DMS53 treated with DMSO at 0.1 percent for 48 hours (cell line): ENCODE results near the gene LHB.
"Not testable (repeated sequence)": the region's sequence is repeated elsewhere in the genome, so short reads cannot be mapped to it uniquely, and the experiment has no call there.

Experiments used
- DNase-seq: peaks from one replicate; lab custom pipeline; 2025; ENCODE audit not compliant: unreplicated experiment; lab: John Stamatoyannopoulos, UW

LHB gene

DNA sequence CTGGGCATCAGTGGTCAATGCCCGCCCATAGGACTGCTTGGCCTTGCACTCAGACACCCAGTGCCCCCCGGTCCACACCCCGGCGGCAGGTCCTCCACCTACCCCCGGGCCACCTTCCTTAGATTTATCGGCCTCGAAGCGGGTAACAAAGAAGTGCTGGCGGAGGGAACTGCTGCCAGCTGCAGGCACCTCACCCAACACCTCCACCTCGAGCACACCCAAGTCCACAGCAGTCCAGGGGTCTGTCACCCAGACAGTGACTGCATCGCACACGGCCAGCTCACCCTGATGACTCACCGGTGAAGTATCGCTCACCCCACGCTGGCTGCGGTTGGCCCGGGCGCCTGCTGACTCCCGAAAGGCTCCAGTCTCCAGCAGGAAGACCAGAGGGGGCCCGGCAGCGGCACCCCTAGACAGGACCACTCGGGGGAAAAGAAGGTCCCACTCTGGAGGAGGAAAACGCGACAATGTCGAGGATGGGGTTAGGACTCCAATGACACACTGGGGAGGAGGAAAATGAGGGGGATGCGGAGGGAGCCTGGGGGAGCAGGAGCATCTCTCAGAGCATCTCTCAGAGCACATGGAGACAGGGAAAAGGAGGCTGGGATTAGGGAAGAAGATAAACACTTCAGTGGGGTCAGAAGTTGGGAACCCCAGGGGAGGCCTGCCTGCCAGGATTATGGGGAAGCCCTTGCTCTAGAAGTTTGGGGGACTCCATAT lies 21.8 kb upstream of the LHB start:
- not testable (repeated sequence) for DNase-seq

DNA sequence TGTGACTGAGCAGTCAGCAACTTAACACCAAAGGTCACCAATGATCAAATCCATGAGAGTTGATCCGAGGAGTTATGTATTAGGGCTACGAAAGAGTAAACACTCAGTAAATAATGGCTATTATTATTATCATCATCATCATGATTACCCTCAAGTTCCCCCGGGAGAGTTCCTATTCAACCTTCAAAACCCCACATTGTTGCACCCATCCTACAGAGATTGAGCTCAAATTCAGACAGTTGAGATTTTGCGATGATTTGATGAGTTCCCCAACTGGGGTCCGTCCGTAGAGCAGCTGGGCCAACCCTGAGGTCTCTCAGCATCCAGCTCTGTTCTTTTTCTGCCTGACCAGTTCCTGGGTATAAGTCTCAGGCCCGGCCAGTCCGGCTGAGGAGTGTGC lies 21.2 kb upstream of the LHB start:
- not testable (repeated sequence) for DNase-seq

DNA sequence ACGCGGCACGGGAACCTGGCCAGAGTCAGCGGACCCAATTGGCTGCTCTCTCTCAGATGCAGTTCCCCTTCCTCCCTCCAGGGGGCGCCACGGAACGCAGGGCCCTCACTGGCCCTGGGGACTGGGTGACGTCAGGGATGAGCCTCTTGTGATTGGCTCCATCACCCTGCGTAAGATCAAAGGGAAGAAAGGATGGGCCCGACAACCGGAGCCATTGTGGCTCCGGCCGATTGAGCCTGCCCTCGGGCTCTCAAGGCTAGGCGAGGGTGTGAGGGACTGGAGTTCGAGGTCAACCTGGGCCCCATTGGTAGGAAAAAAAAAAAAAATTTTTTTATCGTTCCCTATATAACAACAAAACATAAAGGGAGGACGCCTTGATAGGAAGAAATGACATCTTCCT lies 19.9 kb upstream of the LHB start, which contains the start of gene CGB1:
CGB1 (minus strand) TSS at position 81 of the 400 bp plus-strand sequence. CDS start 184 bp downstream, outside the sequence.
- peak; percentile 44 for DNase-seq

DNA sequence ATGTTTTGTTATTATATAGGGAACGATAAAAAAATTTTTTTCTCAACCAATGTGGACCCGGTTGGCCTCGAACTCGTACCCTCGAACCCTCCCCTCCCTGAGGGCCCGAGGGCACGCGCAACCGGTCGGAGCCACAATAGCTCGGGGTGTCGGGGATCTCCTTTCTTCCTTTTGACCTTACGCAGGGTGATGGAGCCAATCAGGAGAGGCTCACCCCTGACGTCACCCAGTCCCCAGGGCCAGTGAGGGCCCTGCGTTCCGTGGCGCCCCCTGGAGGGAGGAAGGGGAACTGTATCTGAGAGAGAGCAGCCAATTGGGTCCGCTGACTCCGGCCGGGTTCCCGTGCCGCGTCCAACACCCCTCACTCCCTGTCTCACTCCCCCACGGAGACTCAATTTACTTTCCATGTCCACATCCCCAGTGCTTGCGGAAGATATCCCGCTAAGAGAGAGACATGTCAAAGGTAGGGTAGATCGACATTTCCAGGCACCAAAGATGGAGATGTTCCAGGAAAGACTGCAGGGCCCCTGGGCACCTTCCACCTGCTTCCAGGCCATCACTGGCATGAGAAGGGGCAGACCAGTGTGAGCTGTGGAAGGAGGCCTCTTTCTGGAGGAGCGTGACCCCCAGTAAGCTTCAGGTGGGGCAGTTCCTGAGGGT lies 14.9 kb upstream of the LHB start, which contains the start of gene CGB2:
CGB2 (plus strand) TSS at position 249 of the 660 bp plus-strand sequence; CDS start at position 455, 206 bp downstream.
- peak; percentile 69 for DNase-seq

DNA sequence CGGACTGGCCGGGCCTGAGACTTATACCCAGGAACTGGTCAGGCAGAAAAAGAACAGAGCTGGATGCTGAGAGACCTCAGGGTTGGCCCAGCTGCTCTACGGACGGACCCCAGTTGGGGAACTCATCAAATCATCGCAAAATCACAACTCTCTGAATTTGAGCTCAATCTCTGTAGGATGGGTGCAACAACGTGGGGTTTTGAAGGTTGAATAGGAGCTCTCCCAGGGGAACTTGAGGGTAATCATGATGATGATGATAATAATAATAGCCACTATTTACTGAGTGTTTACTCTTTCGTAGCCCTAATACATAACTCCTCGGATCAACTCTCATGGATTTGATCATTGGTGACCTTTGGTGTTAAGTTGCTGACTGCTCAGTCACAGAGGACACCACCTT lies 13.4 kb upstream of the LHB start:
- DNase-seq: not testable (repeated sequence)

DNA sequence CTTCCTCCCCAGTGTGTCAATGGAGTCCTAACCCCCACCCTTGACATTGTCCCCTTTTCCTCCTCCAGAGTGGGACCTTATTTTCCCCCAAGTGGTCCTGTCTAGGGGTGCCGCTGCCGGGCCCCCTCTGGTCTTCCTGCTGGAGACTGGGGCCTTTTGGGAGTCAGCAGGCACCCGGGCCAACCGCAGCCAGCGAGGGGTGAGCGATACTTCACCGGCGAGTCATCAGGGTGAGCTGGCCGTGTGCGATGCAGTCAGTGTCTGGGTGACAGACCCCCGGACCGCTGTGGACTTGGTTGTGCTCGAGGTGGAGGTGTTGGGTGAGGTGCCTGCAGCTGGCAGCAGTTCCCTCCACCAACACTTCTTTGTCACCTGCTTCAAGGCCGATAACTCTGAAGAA lies 12.9 kb upstream of the LHB start:
- not testable (repeated sequence) for DNase-seq

DNA sequence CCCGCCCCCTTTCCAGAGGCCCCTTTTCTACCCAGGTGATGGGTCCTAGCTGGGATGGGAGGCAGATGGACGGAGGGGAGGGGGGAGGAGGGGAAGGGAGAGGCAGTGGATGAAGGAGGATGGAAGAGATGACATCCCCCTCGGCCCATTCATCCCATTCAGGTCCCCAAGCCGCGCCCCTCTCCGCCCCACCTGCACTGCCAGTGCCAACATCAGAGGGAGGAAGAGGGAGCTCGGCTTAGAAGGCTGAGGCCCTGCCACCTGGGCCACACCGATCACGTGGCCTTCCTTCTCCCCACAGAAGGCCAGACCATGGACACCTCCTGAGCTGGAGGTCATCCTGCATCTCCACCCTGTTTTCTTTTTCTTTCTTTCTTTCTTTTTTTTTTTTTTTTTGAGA lies 11.8 kb upstream of the LHB start:
- not testable (repeated sequence) for DNase-seq

DNA sequence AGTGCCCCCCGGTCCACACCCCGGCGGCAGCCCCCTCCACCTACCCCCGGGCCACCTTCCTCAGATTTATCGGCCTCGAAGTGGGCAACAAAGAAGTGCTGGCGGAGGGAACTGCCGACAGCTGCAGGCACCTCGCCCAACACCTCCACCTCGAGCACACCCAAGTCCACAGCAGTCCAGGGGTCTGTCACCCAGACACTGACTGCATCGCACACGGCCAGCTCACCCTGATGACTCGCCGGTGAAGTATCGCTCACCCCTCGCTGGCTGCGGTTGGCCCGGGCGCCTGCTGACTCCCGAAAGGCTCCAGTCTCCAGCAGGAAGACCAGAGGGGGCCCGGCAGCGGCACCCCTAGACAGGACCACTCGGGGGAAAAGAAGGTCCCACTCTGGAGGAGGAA lies 8.7 kb upstream of the LHB start:
- not testable (repeated sequence) for DNase-seq

DNA sequence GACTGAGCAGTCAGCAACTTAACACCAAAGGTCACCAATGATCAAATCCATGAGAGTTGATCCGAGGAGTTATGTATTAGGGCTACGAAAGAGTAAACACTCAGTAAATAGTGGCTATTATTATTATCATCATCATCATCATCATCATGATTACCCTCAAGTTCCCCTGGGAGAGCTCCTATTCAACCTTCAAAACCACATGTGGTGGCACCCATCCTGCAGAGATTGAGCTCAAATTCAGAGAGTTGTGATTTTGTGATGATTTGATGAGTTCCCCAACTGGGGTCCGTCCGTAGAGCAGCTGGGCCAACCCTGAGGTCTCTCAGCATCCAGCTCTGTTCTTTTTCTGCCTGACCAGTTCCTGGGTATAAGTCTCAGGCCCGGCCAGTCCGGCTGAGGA lies 8.2 kb upstream of the LHB start:
- not testable (repeated sequence) for DNase-seq

DNA sequence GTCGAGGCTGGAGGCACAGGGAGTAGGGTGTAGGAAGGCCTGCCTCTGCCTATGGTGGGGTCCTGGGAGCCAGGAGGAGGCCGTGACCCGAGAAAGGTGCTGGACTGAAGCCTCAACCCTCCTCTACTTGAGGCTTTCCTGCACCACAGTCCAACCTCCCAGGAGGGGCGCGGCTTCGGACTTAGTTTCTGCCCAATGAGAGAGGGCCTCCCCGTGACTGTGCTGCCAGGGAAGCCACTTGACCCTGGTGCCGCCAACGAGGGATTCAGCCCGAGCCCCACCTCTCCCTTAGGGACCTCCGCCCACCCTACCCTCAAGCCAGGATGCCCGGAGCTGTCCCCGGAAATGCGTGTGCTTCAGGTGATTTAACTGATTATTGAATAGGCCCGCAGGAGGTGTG lies 7.3 kb upstream of the LHB start, which contains the start of gene CGB3:
CGB3 (minus strand) TSS at position 101 of the 400 bp plus-strand sequence. CDS start 362 bp downstream, outside the sequence.
- DNase-seq: not testable (repeated sequence)

DNA sequence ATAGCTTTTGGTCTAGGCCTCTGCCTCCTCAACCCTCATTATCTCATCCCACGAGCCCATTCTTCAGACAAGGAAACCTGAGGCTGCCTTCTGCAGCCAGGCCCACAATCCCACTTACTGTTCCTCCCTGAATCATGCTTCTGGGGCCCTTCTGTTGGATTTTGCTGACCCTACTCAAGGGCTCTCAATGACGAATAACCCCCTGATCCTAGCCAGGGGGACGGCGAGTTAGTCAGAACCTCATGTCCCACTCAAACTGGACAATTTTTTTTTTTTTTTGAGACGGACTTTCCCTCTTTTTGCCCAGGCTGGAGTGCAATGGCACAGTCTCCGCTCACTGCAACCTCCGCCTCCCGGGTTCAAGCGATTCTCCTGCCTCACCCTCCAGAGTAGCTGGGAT lies 5.2 kb upstream of the LHB start:
- no peak for DNase-seq

DNA sequence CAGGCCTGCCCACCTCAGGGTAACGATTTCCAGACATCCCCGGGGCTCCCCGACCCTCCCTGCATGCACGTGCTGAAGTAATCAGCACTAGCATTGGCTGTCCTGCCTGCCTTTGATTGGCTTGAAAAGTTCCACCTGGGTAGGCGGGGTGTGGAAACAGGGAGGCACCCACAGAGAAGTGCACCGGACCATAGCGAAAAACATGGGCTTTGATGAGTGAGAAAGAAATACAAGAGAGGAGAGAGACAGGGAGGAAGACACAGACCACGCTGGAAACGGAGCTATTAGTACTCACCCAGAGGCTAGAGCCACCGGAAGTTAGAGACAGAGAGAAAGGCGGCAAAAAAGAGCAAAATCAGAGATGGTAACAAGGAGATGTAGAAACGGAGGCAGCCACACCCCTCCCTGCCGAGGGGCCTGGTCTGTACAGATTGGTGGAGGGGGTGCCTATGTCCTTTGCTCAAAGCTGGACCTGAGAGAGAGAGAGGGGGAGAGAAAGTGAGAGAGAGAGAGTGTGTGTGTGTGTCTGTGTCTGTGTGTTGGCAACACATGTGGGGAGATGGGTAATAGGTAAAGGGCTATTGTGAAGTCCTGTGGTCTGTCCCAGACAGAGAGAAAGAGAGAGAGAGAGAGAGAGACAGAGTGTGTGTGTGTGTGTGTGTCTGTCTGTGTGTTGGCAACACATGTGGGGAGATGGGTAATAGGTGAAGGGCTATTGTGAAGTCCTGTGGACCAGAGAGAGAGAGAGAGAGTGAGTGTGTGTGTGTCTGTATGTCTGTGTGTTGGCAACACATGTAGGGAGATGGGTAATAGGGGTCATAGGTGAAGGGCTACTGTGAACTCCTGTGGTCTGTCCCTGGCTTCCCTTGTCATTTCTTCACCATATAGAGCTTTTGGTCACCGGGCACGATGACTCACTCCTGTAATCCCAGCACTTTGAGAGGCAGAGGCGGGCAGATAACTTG lies 4.3 kb upstream of the LHB start:
- no peak for DNase-seq

DNA sequence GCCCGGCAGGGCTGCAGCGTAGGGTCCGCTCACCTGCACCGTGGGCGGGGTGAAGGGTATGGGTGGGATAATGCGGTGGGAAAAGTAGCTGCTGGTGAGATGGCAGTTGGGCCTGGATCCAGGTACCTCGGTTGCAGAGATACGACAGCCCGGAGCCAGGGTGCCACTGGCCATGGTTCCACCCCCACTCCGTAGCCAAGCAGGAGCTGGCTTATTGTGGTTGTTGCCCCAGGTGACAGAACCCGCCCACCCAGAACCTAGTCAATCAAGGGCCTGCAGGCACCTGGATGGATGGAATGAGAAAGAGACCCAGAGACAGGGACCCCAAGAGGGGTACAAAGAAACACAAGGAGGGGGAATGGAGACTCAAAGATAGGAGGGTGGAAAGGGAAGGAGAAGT lies 3.5 kb upstream of the LHB start:
- no peak for DNase-seq

DNA sequence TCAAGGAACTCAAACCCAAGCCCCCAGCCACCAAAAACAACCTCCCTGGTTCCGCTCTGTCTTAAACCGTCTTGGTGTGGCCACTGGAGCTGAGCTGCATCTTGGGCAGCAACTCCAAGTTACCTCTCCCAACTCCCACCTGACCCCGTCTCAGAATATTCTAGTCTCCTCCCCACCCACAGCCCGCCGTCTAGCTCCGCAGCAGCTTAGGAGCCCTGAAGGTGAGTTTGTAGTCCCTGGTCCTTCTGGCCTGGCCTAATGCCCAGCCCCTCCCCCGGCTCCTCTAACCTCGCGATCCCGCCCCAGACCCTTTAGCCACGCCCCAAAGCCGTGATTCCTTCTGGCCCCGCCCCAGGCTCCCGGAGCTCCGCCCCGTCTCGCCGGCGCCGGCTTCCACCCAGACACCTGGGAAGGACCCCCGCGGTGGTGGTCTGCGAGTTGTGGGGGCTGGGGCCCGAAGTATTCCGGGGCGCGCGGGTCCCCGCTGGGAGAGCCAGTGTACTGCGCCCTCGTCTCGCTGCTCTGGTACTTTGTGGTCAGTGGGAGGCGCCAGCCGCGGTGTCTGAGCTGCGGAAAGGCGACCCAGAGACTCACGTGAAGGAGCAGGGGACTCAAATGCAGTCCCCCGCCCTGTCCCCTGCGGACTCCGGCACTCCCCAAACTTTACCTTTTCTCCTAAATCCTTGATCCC lies 2.5 kb upstream of the LHB start:
- DNase-seq: no peak

DNA sequence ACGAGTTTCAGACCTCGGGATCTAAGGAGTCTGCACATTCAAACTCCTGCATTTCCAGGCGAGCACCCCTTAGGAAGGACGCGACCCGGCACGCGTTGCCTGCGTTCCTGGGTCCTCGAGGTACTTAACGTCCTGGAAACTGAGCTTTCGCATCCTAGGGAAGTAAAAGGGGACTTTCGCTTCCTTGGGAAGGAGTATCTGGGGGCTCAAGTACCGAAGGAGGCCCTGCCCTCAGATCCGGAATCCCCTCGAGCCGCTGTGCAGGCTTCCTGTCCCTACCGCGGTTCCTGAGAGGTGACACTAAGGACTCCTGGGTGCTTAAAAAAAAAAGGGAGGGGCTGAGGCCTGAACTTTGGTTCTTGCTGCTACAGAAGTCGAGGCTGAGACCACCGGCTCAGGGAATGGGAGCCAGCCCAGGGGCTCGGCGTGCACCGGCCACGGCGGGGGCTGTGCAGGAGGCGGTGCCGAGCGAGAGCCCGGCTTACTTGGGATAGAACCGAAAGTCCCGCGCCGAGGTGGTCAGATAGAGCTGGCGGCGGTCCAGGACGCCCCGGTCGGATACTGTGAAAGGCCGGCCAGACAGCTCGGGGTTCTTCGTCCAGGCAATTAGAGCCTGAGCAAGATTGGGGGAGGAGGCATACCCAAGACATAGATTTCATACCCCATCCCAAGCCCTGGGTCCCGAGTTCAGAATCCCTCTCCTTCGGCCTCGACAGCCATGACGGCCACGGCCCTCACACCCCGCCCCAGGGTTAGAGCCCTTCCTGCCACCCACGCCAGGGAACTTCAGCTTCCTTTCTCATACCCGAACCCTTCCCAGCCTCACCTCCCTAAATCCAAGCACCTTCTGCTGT lies 1.7 kb upstream of the LHB start:
- DNase-seq: not testable (repeated sequence)

DNA sequence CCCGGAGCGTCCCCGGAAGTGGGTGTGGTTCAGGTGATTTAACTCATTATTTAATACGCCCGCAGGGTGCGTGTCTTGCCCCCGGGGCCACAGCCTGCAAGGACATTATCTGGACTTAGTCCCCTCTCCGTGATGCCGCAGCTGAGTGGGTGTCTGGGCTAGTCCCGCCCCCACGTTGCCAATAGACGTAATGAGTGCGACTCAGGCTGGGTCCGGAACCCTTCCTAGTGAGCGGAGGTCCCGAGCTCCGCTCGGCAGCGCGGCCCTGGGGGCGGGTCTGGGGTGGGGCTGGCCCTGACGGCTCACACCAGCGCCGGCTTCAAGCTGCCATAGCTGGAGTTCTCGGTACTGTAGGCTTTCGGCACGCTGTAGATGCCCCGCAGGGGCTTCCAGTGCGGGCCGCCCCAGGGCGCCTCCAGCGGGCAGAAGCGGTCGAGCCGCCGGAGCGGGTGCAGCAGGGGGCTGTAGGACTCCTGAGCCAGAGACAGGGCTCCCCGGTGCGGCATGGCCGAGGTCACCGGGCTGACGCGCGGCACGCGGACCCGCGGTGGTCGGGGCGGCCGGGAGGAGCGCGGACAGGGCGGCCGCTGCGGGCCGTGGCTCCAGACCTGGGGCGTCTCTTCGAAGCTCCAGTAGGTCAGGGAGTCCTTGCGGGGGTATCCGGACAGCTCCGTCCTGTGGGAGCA lies 918 bp upstream of the LHB start:
- DNase-seq: peak; percentile 33

DNA sequence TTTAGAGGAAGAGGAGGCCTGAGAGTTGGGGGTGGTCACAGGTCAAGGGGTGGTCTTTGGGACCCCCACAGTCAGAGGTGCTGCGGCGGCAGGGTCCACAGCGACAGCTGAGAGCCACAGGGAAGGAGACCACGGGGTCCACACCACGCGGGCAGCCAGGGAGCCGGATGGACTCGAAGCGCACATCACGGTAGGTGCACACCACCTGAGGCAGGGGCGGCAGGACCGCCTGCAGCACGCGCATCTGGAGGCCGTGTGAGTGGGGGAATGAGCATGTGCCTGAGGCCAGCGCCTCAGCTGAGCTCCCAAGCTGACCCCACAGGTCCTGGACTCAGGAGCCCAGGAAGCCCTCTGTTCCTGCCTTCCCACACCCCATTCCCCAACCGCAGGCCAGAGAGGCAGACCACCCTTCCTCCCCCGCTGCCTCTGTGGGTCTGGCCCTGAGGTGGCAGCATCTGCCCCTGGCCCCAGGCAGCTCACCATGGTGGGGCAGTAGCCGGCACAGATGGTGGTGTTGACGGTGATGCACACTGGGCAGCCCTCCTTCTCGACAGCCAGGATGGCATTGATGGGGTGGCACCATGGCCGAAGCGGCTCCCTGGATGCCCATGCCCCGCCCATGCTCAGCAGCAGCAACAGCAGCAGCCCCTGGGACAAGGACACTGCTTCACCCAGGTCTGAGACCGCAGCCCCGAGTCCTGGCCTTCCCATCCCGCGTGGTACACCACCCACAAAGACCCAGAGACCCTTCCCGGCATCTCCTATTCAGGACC lies 638 bp downstream of the LHB start:
- no peak for DNase-seq

DNA sequence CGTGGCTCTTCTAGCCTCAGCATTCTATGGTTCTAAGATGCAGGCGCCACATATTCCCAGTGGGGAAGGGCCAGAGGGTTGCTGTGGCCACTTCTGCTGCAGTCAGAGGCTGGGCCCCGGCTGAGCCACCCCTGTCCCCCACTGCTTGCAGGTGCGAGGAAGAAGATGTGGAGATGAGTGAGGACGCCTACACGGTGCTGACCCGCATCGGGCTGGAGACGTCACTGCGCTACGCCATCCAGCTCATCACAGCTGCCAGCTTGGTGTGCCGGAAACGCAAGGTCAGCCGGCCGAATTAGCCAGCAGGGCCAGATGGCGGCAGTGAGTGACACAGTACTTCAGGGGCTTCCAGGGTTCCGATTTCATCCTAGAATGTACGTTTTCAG lies 2.0 kb downstream of the LHB start:
- DNase-seq: no peak
